GM12878 (cell line): ENCODE data around the gene DAB2. TPM values are rescaled to one million over a fixed set of nuclear protein-coding genes. Genes with fewer than 3 reads are reported as not detected.

Experiments
- ATAC-seq: fragments of 200-7000 bp; cut with Tn5 transposase; 3 replicates; pipeline ENCODE4 v1.9.1; 2020; ENCODE audit warnings: mild to moderate bottlenecking, moderate library complexity
- BruUV-seq: library from RNA; stranded (reverse); fragments of 400-500 nt; replicated peaks from 2 replicates; lab custom pipeline; 2021; lab: Mats Ljungman, UMichigan
- CTCF ChIA-PET: fragments of 300-600 bp; sonication (Branson Sonifier 250); formaldehyde crosslinking; extraction: SDS; loops from one replicate; lab custom pipeline; 2021; ENCODE audit warnings: inconsistent platforms; lab: Yijun Ruan, JAX
- POLR2A ChIA-PET: fragments of 350-600 bp; formaldehyde crosslinking; extraction: SDS; loops from one replicate; lab custom pipeline; 2021; ENCODE audit warnings: inconsistent platforms; lab: Charles Lee
- RAD21 ChIA-PET: fragments of 300-600 bp; sonication (Branson Sonifier 250); formaldehyde crosslinking; loops from one replicate; lab custom pipeline; 2023; ENCODE audit warnings: antibody characterized with exemption; ENCODE audit not compliant: unreplicated experiment; lab: Charles Lee
- SMC1A ChIA-PET: fragments of 300-600 bp; sonication (Branson Sonifier 250); formaldehyde crosslinking; loops from one replicate; lab custom pipeline; 2023; ENCODE audit not compliant: unreplicated experiment, uncharacterized antibody; lab: Charles Lee
- DNase-seq: peaks from one replicate; pipeline ENCODE4 v3.0.0-alpha.2; 2011; ENCODE audit warnings: low read depth, low spot score
- FAIRE-seq: peaks from 3 replicates; lab custom pipeline; 2011; peaks lifted over from hg19 to GRCh38; lab: Jason Lieb, UNC
- H2AFZ ChIP-seq: 2 replicates; pipeline ENCODE4 v1.6.0; 2011; ENCODE audit warnings: low read depth, low read length, control low read depth; ENCODE audit not compliant: control insufficient read depth
- H3K27ac ChIP-seq: 2 replicates; pipeline ENCODE4 v1.5.1; 2011; ENCODE audit warnings: control low read depth; ENCODE audit not compliant: control insufficient read depth, insufficient read depth
- H3K27me3 ChIP-seq, 2 experiments: replicated peaks in 1 of 2; 2 replicates each; pipeline versions ENCODE4 v1.6.0 to v1.6.1; 2011; ENCODE audit warnings: low read length in 1 of 2; ENCODE audit not compliant: control insufficient read depth in 2 of 2, insufficient read depth in 2 of 2
- H3K36me3 ChIP-seq, 2 experiments: 2 replicates each; pipeline ENCODE4 v1.5.1; 2011; ENCODE audit warnings: low read length in 1 of 2; ENCODE audit not compliant: control insufficient read depth in 2 of 2, insufficient read depth in 2 of 2
- H3K4me1 ChIP-seq: 2 replicates; pipeline ENCODE4 v1.6.1; 2011; ENCODE audit warnings: mild to moderate bottlenecking, low read length, moderate library complexity, mixed read lengths; ENCODE audit not compliant: control insufficient read depth, insufficient read depth
- H3K4me2 ChIP-seq: 2 replicates; pipeline ENCODE4 v1.6.0; 2011; ENCODE audit warnings: control low read depth; ENCODE audit not compliant: control insufficient read depth, insufficient read depth
- H3K4me3 ChIP-seq: fragments of 200-600 bp; sonication (generic); 2 replicates; pipeline ENCODE4 v1.5.1; 2016
- H3K79me2 ChIP-seq: 2 replicates; pipeline ENCODE4 v1.6.0; 2011; ENCODE audit warnings: low read length; ENCODE audit not compliant: control insufficient read depth, insufficient read depth
- H3K9ac ChIP-seq: 2 replicates; pipeline ENCODE4 v1.8.0; 2011; ENCODE audit warnings: low read length, control low read depth, mixed read lengths; ENCODE audit not compliant: control insufficient read depth, insufficient read depth
- H3K9me3 ChIP-seq: replicated peaks from 3 replicates; pipeline ENCODE4 v1.5.1; 2011; ENCODE audit warnings: mild to moderate bottlenecking, low read length; ENCODE audit not compliant: control insufficient read depth, insufficient read depth
- H4K20me1 ChIP-seq: 2 replicates; pipeline ENCODE4 v1.6.0; 2011; ENCODE audit not compliant: control insufficient read depth, insufficient read depth
- EGR1 ChIP-seq, 2 experiments: IDR thresholded peaks; 1 replicate in 1 of 2; 2 replicates in 1 of 2; pipeline ENCODE4 v1.6.1; 2011 to 2012; ENCODE audit warnings: low read depth in 2 of 2, low read length in 2 of 2, borderline replicate concordance in 1 of 2, mild to moderate bottlenecking in 1 of 2, moderate library complexity in 1 of 2
- HSF1 ChIP-seq: fragments of 150-350 bp; IDR thresholded peaks from 2 replicates; pipeline ENCODE4 v1.6.1; 2014; ENCODE audit warnings: mild to moderate bottlenecking, low read depth, low read length
- MLLT1 ChIP-seq: fragments of 450-650 bp; IDR thresholded peaks from 2 replicates; pipeline ENCODE4 v1.6.1; 2016; ENCODE audit warnings: mild to moderate bottlenecking
- POU2F2 ChIP-seq: IDR thresholded peaks from 3 replicates; pipeline ENCODE4 v1.6.1; 2011; ENCODE audit warnings: low read depth, mild to moderate bottlenecking, low read length, borderline replicate concordance
- SIX5 ChIP-seq: IDR thresholded peaks from 2 replicates; pipeline ENCODE4 v1.6.1; 2011; ENCODE audit warnings: mild to moderate bottlenecking, low read depth, low read length, moderate library complexity; ENCODE audit not compliant: severe bottlenecking
- SUZ12 ChIP-seq: fragments of 200-600 bp; sonication (generic); IDR thresholded peaks from one replicate; pipeline ENCODE4 v1.6.1; 2018; ENCODE audit warnings: antibody characterized with exemption, mild to moderate bottlenecking; ENCODE audit not compliant: unreplicated experiment
- WRNIP1 ChIP-seq: IDR thresholded peaks from 2 replicates; pipeline ENCODE4 v1.6.1; 2011; ENCODE audit warnings: low read depth, low read length, improper control_type of control experiment, borderline replicate concordance
- ZBTB33 ChIP-seq: fragments of 450-650 bp; IDR thresholded peaks from 2 replicates; pipeline ENCODE4 v1.6.1; 2017; ENCODE audit warnings: mild to moderate bottlenecking
- ZBTB40 ChIP-seq: fragments of 450-650 bp; IDR thresholded peaks from 2 replicates; pipeline ENCODE4 v1.6.1; 2016; ENCODE audit warnings: mild to moderate bottlenecking, moderate library complexity, borderline replicate concordance
- WGBS: methylation state at CpG from one replicate; pipeline ENCODE4 v1.1.6; 2016; ENCODE audit warnings: low lambda C conversion rate; ENCODE audit not compliant: insufficient replicate concordance, insufficient coverage; ENCODE audit errors: missing lambda C conversion rate; 5-methylcytosine and 5-hydroxymethylcytosine counted together
- in situ Hi-C: fragments of 300-500 bp; cut with MboI; formaldehyde crosslinking; loops from 9 replicates; pipeline ENCODE4 v1.14.3; 2018; ENCODE audit warnings: mixed read lengths
- intact Hi-C: fragments of 100-400 bp; cut with micrococcal nuclease; formaldehyde crosslinking; loops from one replicate; pipeline ENCODE4 v1.14.2; 2022; ENCODE audit not compliant: unreplicated experiment
- polyA plus RNA-seq, 11 experiments: library from polyadenylated mRNA; depleted of rRNA in 4 of 11; unstranded in 6 of 11; stranded (reverse) in 5 of 11; fragments of >200 nt; fragmentation: Nextera tagmentation in 4 of 11; fragmentation: Illumina TruSeq in 1 of 11; extraction: Ambion mirVana in 4 of 11; extraction: Trizol in 1 of 11; gene quantifications; 1 replicate in 1 of 11; 2 replicates in 10 of 11; pipeline versions ENCODE4 v1.2.1 to v1.2.3, GENCODE V29; 2011 to 2016; ENCODE audit warnings: inconsistent platforms in 2 of 11, missing spikeins in 2 of 11, low read depth in 1 of 11
- total RNA-seq, 4 experiments: library from RNA; depleted of rRNA in 3 of 4; stranded (reverse); fragments of >200 nt in 3 of 4; fragmentation: Illumina TruSeq in 1 of 4; extraction: Trizol in 1 of 4; gene quantifications; 2 replicates each; pipeline versions ENCODE4 v1.2.1 to v1.2.3, GENCODE V29; 2013 to 2021
- TF ChIP-seq, protein P1 (sequence below): fragments of 450-650 bp; IDR thresholded peaks from 2 replicates; pipeline ENCODE4 v1.6.1; 2016; ENCODE audit warnings: mild to moderate bottlenecking
- TF ChIP-seq, protein P2 (sequence below): IDR thresholded peaks from 2 replicates; pipeline ENCODE4 v1.6.1; 2011; ENCODE audit warnings: mild to moderate bottlenecking, low read depth, low read length, moderate library complexity; ENCODE audit not compliant: insufficient replicate concordance

DAB2 gene
- total and polyA plus RNA-seq, 10 of the 15 experiments (the other 5 are each of a cell fraction or from before 2014, with no cell fraction given), result 0.05 to 0.23 (median 0.11) TPM; not detected in 7

DNA sequence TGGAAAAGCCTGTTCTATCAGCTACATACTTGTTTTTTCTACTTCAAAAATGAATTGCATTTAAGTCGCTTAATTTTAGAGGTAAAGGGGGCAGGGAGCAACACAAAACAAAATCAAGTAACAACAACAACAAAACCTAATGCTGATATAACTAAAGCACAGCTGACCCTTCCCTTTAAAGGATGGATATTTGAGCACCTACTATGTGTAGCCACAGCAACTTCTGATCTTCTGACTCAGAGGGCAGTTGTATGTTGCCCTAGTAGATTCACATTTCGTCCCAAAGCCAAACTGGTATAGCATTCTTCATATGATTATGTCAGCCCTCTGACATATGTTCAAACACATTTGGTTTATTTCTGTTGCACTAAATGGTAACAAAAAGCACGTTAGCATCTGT, 6.8 kb downstream of the DAB2 start:
- Histone ChIP-seq H3K27me3 (no peaks in the 10 kb centered on the region), H3K4me1 (no peaks in the 10 kb centered on the region), H3K9ac (no peak overlapping the region), H3K4me3 (no peak overlapping the region), H4K20me1 (no peaks in the 10 kb centered on the region), H2AFZ (no peak overlapping the region), H3K36me3 (no peaks in the 10 kb centered on the region), H3K27ac (no peak overlapping the region), H3K79me2 (no peaks in the 10 kb centered on the region), H3K9me3 (no peaks in the 10 kb centered on the region), H3K4me2 (no peak overlapping the region)
- ChIA-PET CTCF (no interaction called here), POLR2A (no interaction called here), RAD21 (no interaction called here), SMC1A (interaction anchor here (1.1 kb wide), 1 partner anchor 8 kb away, joined by 4 read pairs; no protein-coding TSS in a partner anchor)
- WGBS, result 11% methylated on average over 3 of the region's 3 CpGs
- no peak for ATAC-seq
- in situ Hi-C loops, result no loop called here
- no peak for DNase-seq
- intact Hi-C loops, result no loop called here
- FAIRE-seq, result no peak
- no TSS peak for BruUV-seq
- TF ChIP-seq POU2F2 (no peak), ZBTB33 (no peak), SIX5 (no peak), EGR1 (IDR thresholded peaks at IDR 0.05; ENCODE audit: borderline replicate concordance in 1 of 2, low read depth in 2 of 2, low read length in 2 of 2) (no peak), HSF1 (no peak), WRNIP1 (no peak), MLLT1 (no peak), ZBTB40 (no peak), SUZ12 (no peak)
- TF ChIP-seq, protein P1, sequence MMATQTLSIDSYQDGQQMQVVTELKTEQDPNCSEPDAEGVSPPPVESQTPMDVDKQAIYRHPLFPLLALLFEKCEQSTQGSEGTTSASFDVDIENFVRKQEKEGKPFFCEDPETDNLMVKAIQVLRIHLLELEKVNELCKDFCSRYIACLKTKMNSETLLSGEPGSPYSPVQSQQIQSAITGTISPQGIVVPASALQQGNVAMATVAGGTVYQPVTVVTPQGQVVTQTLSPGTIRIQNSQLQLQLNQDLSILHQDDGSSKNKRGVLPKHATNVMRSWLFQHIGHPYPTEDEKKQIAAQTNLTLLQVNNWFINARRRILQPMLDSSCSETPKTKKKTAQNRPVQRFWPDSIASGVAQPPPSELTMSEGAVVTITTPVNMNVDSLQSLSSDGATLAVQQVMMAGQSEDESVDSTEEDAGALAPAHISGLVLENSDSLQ, result no peak
- TF ChIP-seq, protein P2, sequence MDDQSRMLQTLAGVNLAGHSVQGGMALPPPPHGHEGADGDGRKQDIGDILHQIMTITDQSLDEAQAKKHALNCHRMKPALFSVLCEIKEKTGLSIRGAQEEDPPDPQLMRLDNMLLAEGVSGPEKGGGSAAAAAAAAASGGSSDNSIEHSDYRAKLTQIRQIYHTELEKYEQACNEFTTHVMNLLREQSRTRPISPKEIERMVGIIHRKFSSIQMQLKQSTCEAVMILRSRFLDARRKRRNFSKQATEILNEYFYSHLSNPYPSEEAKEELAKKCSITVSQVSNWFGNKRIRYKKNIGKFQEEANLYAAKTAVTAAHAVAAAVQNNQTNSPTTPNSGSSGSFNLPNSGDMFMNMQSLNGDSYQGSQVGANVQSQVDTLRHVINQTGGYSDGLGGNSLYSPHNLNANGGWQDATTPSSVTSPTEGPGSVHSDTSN, result no peak
